SK-N-SH treated with all-trans-retinoic acid at 6 μM for 48 hours (cell line): Measurements from ENCODE around the gene FBLN2.

ENCODE experiments used
- ATAC-seq: fragments of 200-7000 bp; cut with Tn5 transposase; 3 replicates; pipeline ENCODE4 v1.9.1; 2020; ENCODE audit warnings: mild to moderate bottlenecking, moderate library complexity
- ARNTL ChIP-seq: fragments of 450-650 bp; formaldehyde crosslinking; IDR thresholded peaks from 2 replicates; pipeline ENCODE4 v1.5.0; 2020; ENCODE audit warnings: low read depth, mild to moderate bottlenecking, moderate library complexity, borderline replicate concordance
- CREB5 ChIP-seq: fragments of 250-450 bp; sonication (Bioruptor Pico); IDR thresholded peaks from 2 replicates; pipeline ENCODE4 v1.5.1; 2020; ENCODE audit warnings: low read depth, mild to moderate bottlenecking, moderate library complexity
- CSDC2 ChIP-seq: fragments of 250-450 bp; sonication (Bioruptor Pico); IDR thresholded peaks from 2 replicates; pipeline ENCODE4 v1.5.0; 2020; ENCODE audit warnings: mild to moderate bottlenecking, moderate library complexity
- ESRRG ChIP-seq: fragments of 250-450 bp; sonication (Bioruptor Pico); IDR thresholded peaks from 2 replicates; pipeline ENCODE4 v1.6.1; 2021; ENCODE audit warnings: mild to moderate bottlenecking
- ISL1 ChIP-seq: fragments of 250-450 bp; sonication (Bioruptor Pico); IDR thresholded peaks from 2 replicates; pipeline ENCODE4 v2.1.2; 2022; ENCODE audit warnings: mild to moderate bottlenecking, moderate library complexity
- OSR1 ChIP-seq: fragments of 250-450 bp; sonication (Bioruptor Pico); IDR thresholded peaks from 2 replicates; pipeline ENCODE4 v1.8.0; 2022; ENCODE audit warnings: moderate library complexity, mild to moderate bottlenecking, inconsistent platforms
- PPARA ChIP-seq: fragments of 250-450 bp; sonication (Bioruptor Pico); IDR thresholded peaks from 2 replicates; pipeline ENCODE4 v1.5.0; 2020; ENCODE audit warnings: mild to moderate bottlenecking, borderline replicate concordance
- SNAI2 ChIP-seq: fragments of 250-450 bp; sonication (Bioruptor Pico); IDR thresholded peaks from 2 replicates; pipeline ENCODE4 v1.5.0; 2020; ENCODE audit warnings: mild to moderate bottlenecking, moderate library complexity
- TCF4 ChIP-seq: fragments of 250-450 bp; sonication (Bioruptor Pico); IDR thresholded peaks from 2 replicates; pipeline ENCODE4 v1.8.0; 2021; ENCODE audit warnings: mild to moderate bottlenecking, moderate library complexity, borderline replicate concordance
- ZC3H10 ChIP-seq: fragments of 250-450 bp; sonication (Bioruptor Pico); IDR thresholded peaks from 2 replicates; pipeline ENCODE4 v1.5.1; 2021; ENCODE audit warnings: mild to moderate bottlenecking, moderate library complexity
- ZFP30 ChIP-seq: fragments of 450-650 bp; formaldehyde crosslinking; IDR thresholded peaks from 2 replicates; pipeline ENCODE4 v1.5.0; 2022; ENCODE audit warnings: mild to moderate bottlenecking, moderate library complexity
- ZNF70 ChIP-seq: fragments of 450-650 bp; formaldehyde crosslinking; IDR thresholded peaks from 2 replicates; pipeline ENCODE4 v1.5.0; 2020; ENCODE audit warnings: mild to moderate bottlenecking, moderate library complexity
- ZNF8 ChIP-seq: fragments of 450-650 bp; formaldehyde crosslinking; IDR thresholded peaks from 2 replicates; pipeline ENCODE4 v1.5.0; 2020; ENCODE audit warnings: mild to moderate bottlenecking, moderate library complexity
- TF ChIP-seq, protein P1 (sequence below): fragments of 250-450 bp; sonication (Bioruptor Pico); IDR thresholded peaks from 2 replicates; pipeline ENCODE4 v1.5.0; 2020; ENCODE audit warnings: mild to moderate bottlenecking, moderate library complexity
- TF ChIP-seq, protein P2 (sequence below): fragments of 250-450 bp; sonication (Bioruptor Pico); IDR thresholded peaks from 2 replicates; pipeline ENCODE4 v1.8.0; 2021; ENCODE audit warnings: low read depth, mild to moderate bottlenecking, moderate library complexity, borderline replicate concordance
- TF ChIP-seq, protein P3 (sequence below): fragments of 250-450 bp; sonication (Bioruptor Pico); IDR thresholded peaks from 2 replicates; pipeline ENCODE4 v1.5.1; 2021; ENCODE audit warnings: mild to moderate bottlenecking, moderate library complexity
- TF ChIP-seq, protein P4 (sequence below): fragments of 250-450 bp; sonication (Bioruptor Pico); IDR thresholded peaks from 2 replicates; pipeline ENCODE4 v1.8.0; 2020; ENCODE audit warnings: mild to moderate bottlenecking, moderate library complexity, borderline replicate concordance

Gene FBLN2

DNA sequence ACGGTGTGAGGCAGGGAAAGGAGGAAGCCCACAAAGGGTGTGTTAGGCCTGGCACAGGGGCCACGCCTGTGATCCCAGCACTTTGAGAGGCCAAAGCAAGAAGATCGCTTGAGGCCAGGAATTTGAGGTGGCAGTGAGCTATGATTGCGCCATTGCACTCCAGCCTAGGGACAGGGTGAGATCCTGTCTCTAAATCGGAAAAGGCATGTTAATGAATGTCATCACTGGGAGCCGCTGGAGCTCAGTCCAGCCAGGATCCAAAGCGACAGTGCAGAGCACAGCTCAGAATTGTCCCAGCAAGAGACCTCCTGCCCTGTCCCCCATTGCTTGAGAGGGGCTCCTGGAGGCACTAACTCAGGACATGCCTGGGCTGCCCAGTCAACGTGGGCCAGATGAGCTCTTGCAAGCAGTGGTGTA lies 15.0 kb upstream of the FBLN2 start:
- TF ChIP-seq, protein P1, sequence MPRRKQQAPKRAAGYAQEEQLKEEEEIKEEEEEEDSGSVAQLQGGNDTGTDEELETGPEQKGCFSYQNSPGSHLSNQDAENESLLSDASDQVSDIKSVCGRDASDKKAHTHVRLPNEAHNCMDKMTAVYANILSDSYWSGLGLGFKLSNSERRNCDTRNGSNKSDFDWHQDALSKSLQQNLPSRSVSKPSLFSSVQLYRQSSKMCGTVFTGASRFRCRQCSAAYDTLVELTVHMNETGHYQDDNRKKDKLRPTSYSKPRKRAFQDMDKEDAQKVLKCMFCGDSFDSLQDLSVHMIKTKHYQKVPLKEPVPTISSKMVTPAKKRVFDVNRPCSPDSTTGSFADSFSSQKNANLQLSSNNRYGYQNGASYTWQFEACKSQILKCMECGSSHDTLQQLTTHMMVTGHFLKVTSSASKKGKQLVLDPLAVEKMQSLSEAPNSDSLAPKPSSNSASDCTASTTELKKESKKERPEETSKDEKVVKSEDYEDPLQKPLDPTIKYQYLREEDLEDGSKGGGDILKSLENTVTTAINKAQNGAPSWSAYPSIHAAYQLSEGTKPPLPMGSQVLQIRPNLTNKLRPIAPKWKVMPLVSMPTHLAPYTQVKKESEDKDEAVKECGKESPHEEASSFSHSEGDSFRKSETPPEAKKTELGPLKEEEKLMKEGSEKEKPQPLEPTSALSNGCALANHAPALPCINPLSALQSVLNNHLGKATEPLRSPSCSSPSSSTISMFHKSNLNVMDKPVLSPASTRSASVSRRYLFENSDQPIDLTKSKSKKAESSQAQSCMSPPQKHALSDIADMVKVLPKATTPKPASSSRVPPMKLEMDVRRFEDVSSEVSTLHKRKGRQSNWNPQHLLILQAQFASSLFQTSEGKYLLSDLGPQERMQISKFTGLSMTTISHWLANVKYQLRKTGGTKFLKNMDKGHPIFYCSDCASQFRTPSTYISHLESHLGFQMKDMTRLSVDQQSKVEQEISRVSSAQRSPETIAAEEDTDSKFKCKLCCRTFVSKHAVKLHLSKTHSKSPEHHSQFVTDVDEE: no peak
- TF ChIP-seq CREB5 (CRISPR knock-in tag): no peak
- no peak for TF ChIP-seq ESRRG
- TF ChIP-seq TCF4 (CRISPR knock-in tag): no peak
- TF ChIP-seq, protein P2, sequence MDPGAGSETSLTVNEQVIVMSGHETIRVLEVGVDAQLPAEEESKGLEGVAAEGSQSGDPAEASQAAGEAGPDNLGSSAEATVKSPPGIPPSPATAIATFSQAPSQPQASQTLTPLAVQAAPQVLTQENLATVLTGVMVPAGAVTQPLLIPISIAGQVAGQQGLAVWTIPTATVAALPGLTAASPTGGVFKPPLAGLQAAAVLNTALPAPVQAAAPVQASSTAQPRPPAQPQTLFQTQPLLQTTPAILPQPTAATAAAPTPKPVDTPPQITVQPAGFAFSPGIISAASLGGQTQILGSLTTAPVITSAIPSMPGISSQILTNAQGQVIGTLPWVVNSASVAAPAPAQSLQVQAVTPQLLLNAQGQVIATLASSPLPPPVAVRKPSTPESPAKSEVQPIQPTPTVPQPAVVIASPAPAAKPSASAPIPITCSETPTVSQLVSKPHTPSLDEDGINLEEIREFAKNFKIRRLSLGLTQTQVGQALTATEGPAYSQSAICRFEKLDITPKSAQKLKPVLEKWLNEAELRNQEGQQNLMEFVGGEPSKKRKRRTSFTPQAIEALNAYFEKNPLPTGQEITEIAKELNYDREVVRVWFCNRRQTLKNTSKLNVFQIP (CRISPR knock-in tag): no peak
- TF ChIP-seq OSR1: no peak
- TF ChIP-seq, protein P3, sequence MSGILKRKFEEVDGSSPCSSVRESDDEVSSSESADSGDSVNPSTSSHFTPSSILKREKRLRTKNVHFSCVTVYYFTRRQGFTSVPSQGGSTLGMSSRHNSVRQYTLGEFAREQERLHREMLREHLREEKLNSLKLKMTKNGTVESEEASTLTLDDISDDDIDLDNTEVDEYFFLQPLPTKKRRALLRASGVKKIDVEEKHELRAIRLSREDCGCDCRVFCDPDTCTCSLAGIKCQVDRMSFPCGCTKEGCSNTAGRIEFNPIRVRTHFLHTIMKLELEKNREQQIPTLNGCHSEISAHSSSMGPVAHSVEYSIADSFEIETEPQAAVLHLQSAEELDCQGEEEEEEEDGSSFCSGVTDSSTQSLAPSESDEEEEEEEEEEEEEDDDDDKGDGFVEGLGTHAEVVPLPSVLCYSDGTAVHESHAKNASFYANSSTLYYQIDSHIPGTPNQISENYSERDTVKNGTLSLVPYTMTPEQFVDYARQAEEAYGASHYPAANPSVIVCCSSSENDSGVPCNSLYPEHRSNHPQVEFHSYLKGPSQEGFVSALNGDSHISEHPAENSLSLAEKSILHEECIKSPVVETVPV (CRISPR knock-in tag): no peak
- TF ChIP-seq ZNF8 (CRISPR knock-in tag): no peak
- ATAC-seq: no peak

DNA sequence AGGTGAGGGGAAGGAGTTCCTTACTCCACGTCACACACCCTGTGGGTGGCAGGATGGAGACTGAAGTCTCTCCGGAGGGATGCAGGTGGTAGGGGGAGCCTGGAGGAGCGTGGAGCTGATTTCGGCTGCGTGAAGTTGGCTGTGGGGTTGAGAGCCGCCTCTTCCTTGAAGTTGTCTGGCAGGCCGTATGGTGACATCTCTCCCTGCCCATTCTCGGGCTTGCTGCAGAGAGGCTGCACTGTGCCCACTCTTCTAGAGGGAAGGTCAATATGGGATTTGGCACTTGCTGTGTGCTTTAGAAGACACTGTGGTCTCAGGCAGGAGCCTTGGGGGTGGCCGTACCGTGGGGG lies 13.4 kb upstream of the FBLN2 start:
- TF ChIP-seq ARNTL (no peak), OSR1 (no peak), PPARA (no peak), ZC3H10 (CRISPR knock-in tag) (no peak), CSDC2 (CRISPR knock-in tag) (no peak), ZNF70 (CRISPR knock-in tag) (no peak), ISL1 (CRISPR knock-in tag) (no peak), ZNF8 (CRISPR knock-in tag) (no peak), ZFP30 (CRISPR knock-in tag) (no peak), SNAI2 (no peak), ESRRG (no peak)
- TF ChIP-seq, protein P2 (CRISPR knock-in tag): no peak
- TF ChIP-seq, protein P1: no peak
- TF ChIP-seq, protein P3 (CRISPR knock-in tag): no peak

GRCh38 chr3:13535905-13536304 lies 13.0 kb upstream of the FBLN2 start:
- ATAC-seq: peak; percentile 29; the same call in 1 of the 3 replicates
- TF ChIP-seq, protein P4, sequence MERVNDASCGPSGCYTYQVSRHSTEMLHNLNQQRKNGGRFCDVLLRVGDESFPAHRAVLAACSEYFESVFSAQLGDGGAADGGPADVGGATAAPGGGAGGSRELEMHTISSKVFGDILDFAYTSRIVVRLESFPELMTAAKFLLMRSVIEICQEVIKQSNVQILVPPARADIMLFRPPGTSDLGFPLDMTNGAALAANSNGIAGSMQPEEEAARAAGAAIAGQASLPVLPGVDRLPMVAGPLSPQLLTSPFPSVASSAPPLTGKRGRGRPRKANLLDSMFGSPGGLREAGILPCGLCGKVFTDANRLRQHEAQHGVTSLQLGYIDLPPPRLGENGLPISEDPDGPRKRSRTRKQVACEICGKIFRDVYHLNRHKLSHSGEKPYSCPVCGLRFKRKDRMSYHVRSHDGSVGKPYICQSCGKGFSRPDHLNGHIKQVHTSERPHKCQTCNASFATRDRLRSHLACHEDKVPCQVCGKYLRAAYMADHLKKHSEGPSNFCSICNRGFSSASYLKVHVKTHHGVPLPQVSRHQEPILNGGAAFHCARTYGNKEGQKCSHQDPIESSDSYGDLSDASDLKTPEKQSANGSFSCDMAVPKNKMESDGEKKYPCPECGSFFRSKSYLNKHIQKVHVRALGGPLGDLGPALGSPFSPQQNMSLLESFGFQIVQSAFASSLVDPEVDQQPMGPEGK (CRISPR knock-in tag): no peak
- TF ChIP-seq TCF4 (CRISPR knock-in tag): peak; percentile 57; the same call in 1 of the 2 replicates

More for the DNA sequence above, 13.4 kb upstream of the FBLN2 start:
- no peak for ATAC-seq
